Activated B cell treated with CpG ODN at 0.5 μM for 24 hours (primary cell): ENCODE measurements around the gene CKAP4. TPM values are rescaled to one million over a fixed set of nuclear protein-coding genes. Genes with fewer than 3 reads are reported as not detected.

Experiments
- ATAC-seq: fragments of 200-7000 bp; cut with Tn5 transposase; one replicate; pipeline ENCODE4 v1.10.0; 2021; ENCODE audit warnings: low read depth, mild to moderate bottlenecking, moderate library complexity
- CTCF ChIA-PET: fragments of 350-600 bp; sonication (Branson Sonifier 250); formaldehyde crosslinking; loops from one replicate; lab custom pipeline; 2021; ENCODE audit warnings: antibody characterized with exemption; lab: Charles Lee
- POLR2A ChIA-PET: fragments of 350-600 bp; sonication (Branson Sonifier 250); formaldehyde crosslinking; loops from one replicate; lab custom pipeline; 2021; ENCODE audit warnings: antibody characterized with exemption; lab: Charles Lee
- DNase-seq: peaks from one replicate; pipeline ENCODE4 v3.0.0; 2022
- H3K27ac Mint-ChIP-seq: one replicate; pipeline ENCODE4 v1.8.0; 2020; ENCODE audit warnings: mixed read lengths
- H3K27me3 Mint-ChIP-seq: one replicate; pipeline ENCODE4 v1.8.0; 2021; ENCODE audit warnings: mixed read lengths
- H3K36me3 Mint-ChIP-seq: one replicate; pipeline ENCODE4 v1.8.0; 2021; ENCODE audit warnings: low read depth, mixed read lengths
- H3K4me1 Mint-ChIP-seq: one replicate; pipeline ENCODE4 v1.8.0; 2021; ENCODE audit warnings: mixed read lengths
- H3K4me3 Mint-ChIP-seq: one replicate; pipeline ENCODE4 v1.8.0; 2020; ENCODE audit warnings: mild to moderate bottlenecking, mixed read lengths
- H3K9me3 Mint-ChIP-seq: one replicate; pipeline ENCODE4 v1.8.0; 2020; ENCODE audit warnings: mixed read lengths
- CTCF ChIP-seq: fragments of 200-600 bp; IDR thresholded peaks from one replicate; pipeline ENCODE4 v1.8.0; 2022; ENCODE audit warnings: antibody characterized with exemption, mild to moderate bottlenecking
- intact Hi-C: fragments of 100-400 bp; cut with micrococcal nuclease; formaldehyde crosslinking; loops from one replicate; pipeline ENCODE4 v1.15.1; 2024
- total RNA-seq: library from RNA; stranded (reverse); gene quantifications from 2 replicates; pipeline ENCODE4 v1.2.3, GENCODE V29; 2022

Gene CKAP4
- total RNA-seq, 1 donor from 2014 or later: 15.9 TPM

DNA sequence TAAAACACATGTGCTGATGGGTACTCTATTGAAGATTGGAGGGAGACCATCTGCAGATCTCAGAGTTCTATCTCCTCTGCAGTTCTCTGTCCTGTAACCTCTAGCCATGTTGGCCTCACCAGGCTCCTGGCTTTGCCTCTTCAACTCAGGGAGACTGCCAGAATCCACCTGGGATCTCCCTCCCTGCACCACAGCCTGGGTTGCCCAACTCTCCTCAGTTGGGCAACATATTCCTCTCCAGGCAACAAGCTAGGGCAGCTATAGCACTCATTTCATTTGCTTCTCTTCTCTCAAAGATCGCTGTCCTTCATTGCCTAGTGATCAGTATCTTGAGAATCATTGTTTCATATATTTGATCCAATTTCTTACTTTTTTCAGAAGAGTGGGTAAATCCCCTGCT, 28.8 kb downstream of the CKAP4 start:
- CTCF ChIA-PET: interaction anchor here (2.2 kb wide), 1 partner anchor 63 kb away, joined by 7 read pairs; no protein-coding TSS in a partner anchor

GRCh38 chr12:106217706-106218105, 30.1 kb downstream of the CKAP4 start:
- no peak for ATAC-seq
- CTCF ChIA-PET: interaction anchor here (2.1 kb wide), 1 partner anchor 10 kb away, joined by 7 read pairs; no protein-coding TSS in a partner anchor
- intact Hi-C loops: no loop called here

More for the DNA sequence above, 28.8 kb downstream of the CKAP4 start:
- intact Hi-C loops: no loop called here
- no peak for DNase-seq
- POLR2A ChIA-PET: no interaction called here
- peaks cover 10% of the 10 kb centered on the region for H3K9me3 Mint-ChIP-seq
- no peaks in the 10 kb centered on the region for H3K36me3 Mint-ChIP-seq
- no peak overlapping the region for H3K27ac Mint-ChIP-seq
- no peak for ATAC-seq
- H3K27me3 Mint-ChIP-seq: peaks cover 48% of the 10 kb centered on the region
- peaks cover 1% of the 10 kb centered on the region for H3K4me1 Mint-ChIP-seq
- H3K4me3 Mint-ChIP-seq: no peak overlapping the region
- TF ChIP-seq CTCF: no peak

GRCh38 chr12:106214571-106214970, 33.2 kb downstream of the CKAP4 start:
- CTCF ChIA-PET: interaction anchor here (1.3 kb wide), 1 partner anchor 9 kb away, joined by 5 read pairs; no protein-coding TSS in a partner anchor
- ATAC-seq: no peak
- Mint-ChIP-seq H3K9me3 (peaks cover 10% of the 10 kb centered on the region), H3K27ac (no peak overlapping the region), H3K4me3 (no peak overlapping the region), H3K27me3 (peaks cover 64% of the 10 kb centered on the region), H3K4me1 (no peaks in the 10 kb centered on the region), H3K36me3 (no peaks in the 10 kb centered on the region)
- POLR2A ChIA-PET: interaction anchor here (0.6 kb wide), 1 partner anchor 92 kb away, joined by 5 read pairs; no protein-coding TSS in a partner anchor
- no peak for DNase-seq
- TF ChIP-seq CTCF: no peak
- intact Hi-C loops: no loop called here

More at GRCh38 chr12:106217706-106218105, 30.1 kb downstream of the CKAP4 start:
- Mint-ChIP-seq H3K4me3 (no peak overlapping the region), H3K9me3 (peaks cover 10% of the 10 kb centered on the region), H3K27me3 (peaks cover 57% of the 10 kb centered on the region), H3K36me3 (no peaks in the 10 kb centered on the region), H3K4me1 (no peaks in the 10 kb centered on the region), H3K27ac (no peak overlapping the region)
- POLR2A ChIA-PET: no interaction called here
- no peak for TF ChIP-seq CTCF
- DNase-seq: no peak

- intact Hi-C loops: no loop called here
- Mint-ChIP-seq H3K4me1 (no peaks in the 10 kb centered on the region), H3K27ac (no peak overlapping the region), H3K4me3 (no peak overlapping the region), H3K36me3 (no peaks in the 10 kb centered on the region), H3K9me3 (peaks cover 10% of the 10 kb centered on the region), H3K27me3 (peaks cover 59% of the 10 kb centered on the region)
- ChIA-PET CTCF (no interaction called here), POLR2A (interaction anchor here (0.7 kb wide), 1 partner anchor 144 kb away, joined by 5 read pairs; no protein-coding TSS in a partner anchor)
- no peak for DNase-seq
- no peak for ATAC-seq
- no peak for TF ChIP-seq CTCF
Observed at GRCh38 chr12:106213662-106214061, 34.2 kb downstream of the CKAP4 start.

GRCh38 chr12:106211973-106212372, 35.8 kb downstream of the CKAP4 start:
- Mint-ChIP-seq H3K27me3 (peaks cover 49% of the 10 kb centered on the region), H3K4me3 (no peak overlapping the region), H3K36me3 (no peaks in the 10 kb centered on the region), H3K9me3 (peaks cover 2% of the 10 kb centered on the region), H3K27ac (no peak overlapping the region), H3K4me1 (no peaks in the 10 kb centered on the region)
- ChIA-PET POLR2A (no interaction called here), CTCF (no interaction called here)
- ATAC-seq (no peak), DNase-seq (no peak)
- intact Hi-C loops: no loop called here
- TF ChIP-seq CTCF: no peak
